ENCODE data around the gene ATOSA.

ATOSA gene

GRCh38 chr15:52658955-52659354 lies 20.2 kb downstream of the ATOSA start:
- no peak for DNase-seq (ENCODE audit: low read depth)

GRCh38 chr15:52657338-52657737 lies 21.9 kb downstream of the ATOSA start:
- peak; percentile 60 for DNase-seq (ENCODE audit: low read depth)
- no peak overlapping the region for H3K4me3 ChIP-seq (ENCODE audit: low read depth, low read length)

More at GRCh38 chr15:52658955-52659354, 20.2 kb downstream of the ATOSA start:
- H3K4me3 ChIP-seq (ENCODE audit: low read depth, low read length): no peak overlapping the region

GRCh38 chr15:52656412-52656811 lies 22.8 kb downstream of the ATOSA start:
- no peak for DNase-seq (ENCODE audit: low read depth)
- H3K4me3 ChIP-seq (ENCODE audit: low read depth, low read length): no peak overlapping the region

GRCh38 chr15:52653431-52653964 lies 25.7 kb downstream of the ATOSA start:
- peak; percentile 83 for DNase-seq (ENCODE audit: low read depth)

GRCh38 chr15:52652984-52653383 lies 26.2 kb downstream of the ATOSA start:
- no peak overlapping the region for H3K4me3 ChIP-seq (ENCODE audit: low read depth, low read length)
- peak; percentile 55 for DNase-seq (ENCODE audit: low read depth)

More at GRCh38 chr15:52653431-52653964, 25.7 kb downstream of the ATOSA start:
- no peak overlapping the region for H3K4me3 ChIP-seq (ENCODE audit: low read depth, low read length)

GRCh38 chr15:52652286-52652685 lies 26.9 kb downstream of the ATOSA start:
- no peak for DNase-seq (ENCODE audit: low read depth)
- no peak overlapping the region for H3K4me3 ChIP-seq (ENCODE audit: low read depth, low read length)

GRCh38 chr15:52651868-52652267 lies 27.3 kb downstream of the ATOSA start:
- H3K4me3 ChIP-seq (ENCODE audit: low read depth, low read length): peak overlapping the region; percentile 42
- DNase-seq (ENCODE audit: low read depth): peak; percentile 90

GRCh38 chr15:52651114-52651513 lies 28.1 kb downstream of the ATOSA start:
- DNase-seq (ENCODE audit: low read depth): no peak
- H3K4me3 ChIP-seq (ENCODE audit: low read depth, low read length): peak overlapping the region; percentile 42

GRCh38 chr15:52649686-52650085 lies 29.5 kb downstream of the ATOSA start:
- no peak for DNase-seq (ENCODE audit: low read depth)
- H3K4me3 ChIP-seq (ENCODE audit: low read depth, low read length): no peak overlapping the region

- no peak overlapping the region for H3K4me3 ChIP-seq (ENCODE audit: low read depth, low read length)
- DNase-seq (ENCODE audit: low read depth): no peak
Observed at GRCh38 chr15:52645916-52646315, 33.3 kb downstream of the ATOSA start.

GRCh38 chr15:52642386-52643361 lies 36.5 kb downstream of the ATOSA start:
- DNase-seq (ENCODE audit: low read depth): no peak
- no peak overlapping the region for H3K4me3 ChIP-seq (ENCODE audit: low read depth, low read length)

GRCh38 chr15:52636459-52636858 lies 42.7 kb downstream of the ATOSA start:
- no peak for DNase-seq (ENCODE audit: low read depth)
- no peak overlapping the region for H3K4me3 ChIP-seq (ENCODE audit: low read depth, low read length)

- no peak for DNase-seq (ENCODE audit: low read depth)
- no peak overlapping the region for H3K4me3 ChIP-seq (ENCODE audit: low read depth, low read length)
Observed at GRCh38 chr15:52635908-52636307, 43.3 kb downstream of the ATOSA start.
